DOHH2 (cell line): ENCODE results near the gene TRPC1.

Experiments
- H3F3A ChIP-seq: fragments of 200-600 bp; sonication (generic), shearing (Covaris generic); 2 replicates; pipeline ENCODE4 v1.6.0; 2016; ENCODE audit warnings: antibody characterized with exemption, mild to moderate bottlenecking; ENCODE audit not compliant: control insufficient read depth, insufficient read depth
- H3K27ac ChIP-seq: fragments of 200-600 bp; sonication (generic); 2 replicates; pipeline ENCODE4 v1.5.1; 2014; ENCODE audit warnings: low read depth, mild to moderate bottlenecking, low read length, moderate library complexity
- H3K27me3 ChIP-seq: fragments of 200-600 bp; sonication (generic); 2 replicates; pipeline ENCODE4 v1.6.1; 2014; ENCODE audit warnings: mild to moderate bottlenecking, low read length, mixed read lengths; ENCODE audit not compliant: control insufficient read depth
- H3K36me3 ChIP-seq: fragments of 200-600 bp; sonication (generic); 2 replicates; pipeline ENCODE4 v1.6.1; 2014; ENCODE audit warnings: mild to moderate bottlenecking, low read length, moderate library complexity, mixed read lengths; ENCODE audit not compliant: control insufficient read depth
- H3K4me1 ChIP-seq: fragments of 200-600 bp; sonication (generic); 2 replicates; pipeline ENCODE4 v1.6.1; 2014; ENCODE audit warnings: mild to moderate bottlenecking, low read length, mixed read lengths; ENCODE audit not compliant: control insufficient read depth
- H3K4me2 ChIP-seq: fragments of 200-600 bp; sonication (generic); 2 replicates; pipeline ENCODE4 v1.6.0; 2014; ENCODE audit warnings: mild to moderate bottlenecking, low read length, moderate library complexity
- H3K4me3 ChIP-seq: fragments of 200-600 bp; sonication (generic); 2 replicates; pipeline ENCODE4 v1.5.1; 2014; ENCODE audit warnings: mild to moderate bottlenecking, low read length, mixed read lengths
- H3K79me2 ChIP-seq: fragments of 200-600 bp; sonication (generic); 2 replicates; pipeline ENCODE4 v1.6.1; 2014; ENCODE audit warnings: mild to moderate bottlenecking, low read length, mixed read lengths; ENCODE audit not compliant: control insufficient read depth
- H3K9me2 ChIP-seq: fragments of 200-600 bp; sonication (generic); replicated peaks from 2 replicates; pipeline ENCODE4 v1.6.1; 2014; ENCODE audit warnings: mild to moderate bottlenecking, low read length, mixed read lengths; ENCODE audit not compliant: control insufficient read depth
- H3K9me3 ChIP-seq: fragments of 200-600 bp; sonication (generic); 2 replicates; pipeline ENCODE4 v1.6.1; 2014; ENCODE audit warnings: antibody characterized with exemption, low read length, mixed read lengths; ENCODE audit not compliant: control insufficient read depth, insufficient read depth
- H4K20me1 ChIP-seq: fragments of 200-600 bp; sonication (generic); 2 replicates; pipeline ENCODE4 v1.6.0; 2014; ENCODE audit warnings: low read depth, mild to moderate bottlenecking, antibody characterized with exemption, low read length, moderate library complexity; ENCODE audit not compliant: control insufficient read depth, insufficient read depth
- CTCF ChIP-seq: fragments of 200-600 bp; sonication (generic); IDR thresholded peaks from one replicate; pipeline ENCODE4 v1.5.1; 2014; ENCODE audit warnings: antibody characterized with exemption, mild to moderate bottlenecking, low read depth, low read length; ENCODE audit not compliant: poor library complexity, severe bottlenecking
- EZH2phosphoT487 ChIP-seq: fragments of 200-600 bp; sonication (generic); IDR thresholded peaks from 2 replicates; pipeline ENCODE4 v1.6.1; 2017; ENCODE audit warnings: borderline replicate concordance, mild to moderate bottlenecking, antibody characterized with exemption, low read length, moderate library complexity, mixed read lengths

TRPC1 gene

DNA sequence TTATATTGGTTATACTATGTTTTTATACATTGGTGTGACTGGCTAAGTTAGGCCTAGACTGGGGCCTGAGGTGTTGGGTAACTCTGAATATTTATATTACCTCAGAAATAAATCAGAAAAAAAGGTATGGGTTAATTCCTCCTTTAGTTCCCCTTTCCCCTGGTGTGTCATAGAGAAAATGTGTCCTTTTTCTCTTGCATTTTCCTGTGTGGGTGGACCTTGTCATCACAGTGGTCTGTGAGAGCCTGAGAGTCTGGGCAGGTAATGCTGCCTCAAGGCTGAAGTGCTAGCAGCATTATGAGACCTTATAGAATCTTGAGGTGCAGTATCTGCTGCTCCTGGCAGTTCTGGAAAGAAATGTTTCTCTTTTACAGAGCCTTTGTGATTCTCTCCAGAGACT lies 95.3 kb downstream of the TRPC1 start:
- peaks cover 17% of the 10 kb centered on the region for H3K27me3 ChIP-seq
- no peaks in the 10 kb centered on the region for H3K9me3 ChIP-seq
- no peaks in the 10 kb centered on the region for H3K36me3 ChIP-seq
- H3K4me3 ChIP-seq = no peak overlapping the region
- H3F3A ChIP-seq = no peaks in the 10 kb centered on the region
- H3K4me2 ChIP-seq = no peak overlapping the region
- no peaks in the 10 kb centered on the region for H3K9me2 ChIP-seq
- no peak overlapping the region for H3K27ac ChIP-seq
- TF ChIP-seq CTCF = no peak
- TF ChIP-seq EZH2phosphoT487 = no peak
- no peaks in the 10 kb centered on the region for H3K79me2 ChIP-seq
- H3K4me1 ChIP-seq = no peaks in the 10 kb centered on the region
- H4K20me1 ChIP-seq = no peaks in the 10 kb centered on the region

DNA sequence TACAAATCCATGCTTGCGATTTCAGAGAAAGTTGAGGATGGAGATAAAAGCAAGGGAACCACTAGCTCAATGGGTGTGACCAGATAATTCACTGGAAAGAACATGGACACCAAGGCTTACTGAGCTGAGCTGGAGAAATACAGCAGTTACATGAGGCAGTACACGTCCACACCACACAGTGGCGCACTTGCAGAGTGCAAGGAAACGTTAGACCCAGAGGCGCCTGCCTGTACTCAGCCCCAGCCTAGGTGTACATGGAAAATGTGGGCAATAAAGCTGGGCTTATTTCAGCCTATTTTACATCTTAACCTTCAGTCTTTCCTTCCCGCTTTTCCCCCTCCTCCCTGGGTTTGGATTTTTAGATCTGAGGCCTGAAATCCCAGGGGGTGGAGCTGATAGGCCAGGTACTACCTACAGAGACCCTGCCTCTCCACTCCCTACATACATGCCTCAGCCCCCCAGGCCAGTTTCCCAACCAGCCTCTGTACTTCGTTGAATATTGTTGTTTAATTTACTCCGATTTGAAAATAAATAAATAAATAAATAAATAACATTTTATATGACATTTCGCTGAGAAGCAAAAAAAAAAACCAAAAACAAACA lies 105.0 kb downstream of the TRPC1 start:
- H3K9me2 ChIP-seq = no peaks in the 10 kb centered on the region
- no peaks in the 10 kb centered on the region for H3K36me3 ChIP-seq
- no peak overlapping the region for H3K27ac ChIP-seq
- H3K4me2 ChIP-seq = no peak overlapping the region
- H3K9me3 ChIP-seq = no peaks in the 10 kb centered on the region
- no peak overlapping the region for H3K4me3 ChIP-seq
- H4K20me1 ChIP-seq = no peaks in the 10 kb centered on the region
- TF ChIP-seq EZH2phosphoT487 (no peak), CTCF (peak; percentile 77)
- H3K27me3 ChIP-seq = no peaks in the 10 kb centered on the region; the same call in 1 of the 2 replicates
- no peaks in the 10 kb centered on the region for H3K79me2 ChIP-seq
- H3K4me1 ChIP-seq = no peaks in the 10 kb centered on the region
- H3F3A ChIP-seq = no peaks in the 10 kb centered on the region

- Histone ChIP-seq H3K4me2 (no peak overlapping the region), H3K9me2 (no peaks in the 10 kb centered on the region), H3K9me3 (no peaks in the 10 kb centered on the region), H3K4me1 (no peaks in the 10 kb centered on the region), H4K20me1 (no peaks in the 10 kb centered on the region), H3K79me2 (no peaks in the 10 kb centered on the region), H3K36me3 (no peaks in the 10 kb centered on the region), H3K4me3 (no peak overlapping the region), H3F3A (no peaks in the 10 kb centered on the region), H3K27ac (no peak overlapping the region), H3K27me3 (0 out of 2 replicates have a peak, but pooled peaks cover 2% of the 10 kb centered on the region)
- TF ChIP-seq EZH2phosphoT487 (no peak), CTCF (no peak)
Observed at GRCh38 chr3:142837526-142837925, 113.7 kb downstream of the TRPC1 start.
